GM19035 (cell line): ENCODE results near the gene CALML3.

Experiments
- ATAC-seq: cut with Tn5 transposase; IDR thresholded peaks from one replicate; pipeline ENCODE4 v1.9.1; 2021; ENCODE audit not compliant: unreplicated experiment

CALML3 gene

DNA sequence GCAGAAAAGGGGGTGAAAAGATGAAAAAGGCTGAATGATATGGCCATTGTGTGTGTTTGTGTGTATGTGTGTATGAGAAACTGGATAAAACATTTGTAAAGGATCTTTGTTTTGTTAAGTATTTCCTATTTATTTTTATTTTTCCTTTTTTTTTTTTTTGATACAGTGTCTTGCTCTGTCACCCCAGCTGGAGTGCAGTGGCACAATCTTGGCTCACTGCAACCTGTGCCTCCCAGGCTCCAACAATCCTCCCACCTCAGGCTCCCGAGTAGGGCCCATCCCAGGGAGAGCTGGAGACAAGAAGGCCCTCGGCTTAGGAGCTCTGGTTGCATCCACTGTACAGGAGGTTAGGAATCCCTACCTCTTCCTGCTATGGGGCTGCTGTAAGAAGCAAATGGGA lies 18.5 kb upstream of the CALML3 start:
- ATAC-seq, result no peak

GRCh38 chr10:5506751-5507648 lies 17.8 kb upstream of the CALML3 start:
- no peak for ATAC-seq

- ATAC-seq, result no peak
Measured at GRCh38 chr10:5507649-5508131, 17.1 kb upstream of the CALML3 start.

DNA sequence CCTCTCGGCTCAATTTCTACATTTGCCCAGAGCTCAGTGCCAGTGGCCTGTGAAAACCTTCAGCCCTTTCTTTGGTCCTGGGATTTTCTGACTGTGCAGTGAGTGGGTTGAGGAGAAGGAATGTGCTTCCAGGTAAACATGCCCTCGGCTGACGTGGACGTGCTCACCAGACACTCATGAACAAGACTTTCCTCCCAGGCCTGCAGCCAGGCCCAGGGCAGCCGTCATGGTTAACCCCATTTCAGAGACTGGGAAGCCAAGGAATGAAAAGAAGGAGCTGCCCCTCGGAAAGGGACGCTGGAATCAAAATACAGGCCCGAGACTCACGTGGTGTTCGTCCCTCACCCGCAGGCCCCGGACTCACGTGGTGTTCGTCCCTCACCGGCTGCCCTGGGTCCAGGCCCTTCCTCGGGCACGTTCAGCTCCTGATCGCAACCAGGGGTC lies 16.6 kb upstream of the CALML3 start:
- no peak for ATAC-seq

DNA sequence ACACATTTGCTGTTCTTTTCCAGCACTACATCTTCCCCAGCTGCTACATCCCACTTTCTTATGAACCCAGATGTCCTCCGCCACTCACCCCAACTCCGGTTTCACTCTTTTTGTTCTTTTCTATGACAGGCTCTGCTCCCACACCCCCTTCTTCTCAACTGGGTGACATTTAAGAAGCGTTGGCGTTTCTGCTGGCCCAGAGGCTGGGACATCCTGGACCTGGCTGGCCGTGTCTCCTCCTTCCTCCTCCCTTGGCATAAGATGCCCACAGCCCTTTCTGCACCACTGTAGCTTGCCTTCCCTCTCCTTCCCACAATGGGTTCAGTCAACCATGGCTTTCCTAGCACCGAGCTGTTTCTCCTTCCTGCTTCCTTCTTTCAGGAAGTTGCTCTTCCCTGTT lies 16.0 kb upstream of the CALML3 start:
- no peak for ATAC-seq

DNA sequence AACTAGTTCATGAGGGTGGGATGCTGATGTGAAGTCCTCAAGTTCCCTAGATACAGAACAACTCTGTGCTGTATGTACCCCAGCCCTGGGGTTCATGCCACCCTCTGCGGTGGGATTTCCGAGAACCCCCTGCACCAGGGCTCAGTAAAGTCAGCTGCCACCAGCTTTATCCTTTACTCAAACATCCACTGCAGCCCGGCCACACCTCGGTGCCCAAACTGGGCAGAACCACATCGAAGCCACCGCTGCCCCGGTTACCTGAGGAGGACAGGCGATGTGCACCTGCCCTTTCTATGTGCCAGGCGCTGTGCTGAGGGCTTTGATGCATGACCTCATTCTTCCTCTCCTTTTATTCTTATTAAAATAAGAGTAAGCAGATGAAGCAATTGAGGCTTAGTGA lies 15.5 kb upstream of the CALML3 start:
- ATAC-seq, result no peak

GRCh38 chr10:5509691-5510090 lies 15.1 kb upstream of the CALML3 start:
- no peak for ATAC-seq

- ATAC-seq, result no peak
Measured at GRCh38 chr10:5510281-5511072, 14.3 kb upstream of the CALML3 start.

GRCh38 chr10:5511231-5511884 lies 13.4 kb upstream of the CALML3 start:
- ATAC-seq, result no peak

DNA sequence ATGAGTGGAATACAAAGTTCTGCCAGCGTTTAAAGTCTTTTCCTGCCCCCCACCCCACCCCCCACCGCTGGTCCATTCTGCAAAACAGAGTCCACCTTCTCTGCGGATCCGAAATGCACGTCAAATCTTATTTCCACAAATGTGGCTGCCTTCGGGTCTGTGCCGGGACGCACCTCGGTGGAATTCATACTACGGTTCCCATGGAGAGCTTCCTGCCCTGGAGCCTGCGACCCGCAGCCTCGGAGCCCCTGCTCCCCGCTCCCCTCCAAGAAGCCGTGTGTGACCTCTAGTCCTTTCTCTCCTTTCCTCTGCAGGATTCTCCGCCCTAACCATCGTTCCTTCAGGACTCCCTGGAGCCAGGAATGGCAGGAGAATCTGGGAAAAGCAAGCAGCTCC lies 12.9 kb upstream of the CALML3 start:
- ATAC-seq, result no peak

GRCh38 chr10:5512331-5512730 lies 12.4 kb upstream of the CALML3 start:
- no peak for ATAC-seq

GRCh38 chr10:5512881-5513612 lies 11.7 kb upstream of the CALML3 start:
- no peak for ATAC-seq

DNA sequence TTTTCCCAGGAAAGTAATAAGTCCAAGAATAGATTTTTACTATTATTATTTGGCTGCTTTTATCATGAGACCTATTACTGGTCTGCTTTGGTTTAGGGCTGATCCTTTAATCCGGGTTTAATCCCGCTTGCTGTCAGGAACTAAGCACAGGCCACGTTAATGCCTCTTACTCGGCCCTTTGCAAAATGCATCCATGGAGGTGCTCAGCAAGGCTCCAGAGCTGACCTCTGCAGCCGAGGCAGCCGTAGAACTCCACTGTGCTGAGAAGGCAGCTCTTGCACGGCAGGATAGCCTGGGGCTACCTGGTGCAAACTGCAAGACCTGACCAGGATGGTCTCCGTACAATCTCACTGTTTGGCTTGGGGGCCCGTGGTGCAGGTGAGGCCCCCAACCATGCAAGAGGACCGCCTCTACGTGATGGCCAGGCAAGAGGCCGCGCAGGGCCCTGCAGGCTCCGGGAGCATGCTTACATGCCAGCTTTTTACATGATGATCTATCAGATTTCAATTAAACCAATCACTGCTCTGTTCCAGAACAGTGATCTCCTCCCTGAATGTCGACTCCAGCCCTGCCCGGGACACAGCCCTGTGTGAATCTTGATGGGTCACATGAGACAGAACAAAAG lies 10.4 kb upstream of the CALML3 start:
- ATAC-seq, result no peak

DNA sequence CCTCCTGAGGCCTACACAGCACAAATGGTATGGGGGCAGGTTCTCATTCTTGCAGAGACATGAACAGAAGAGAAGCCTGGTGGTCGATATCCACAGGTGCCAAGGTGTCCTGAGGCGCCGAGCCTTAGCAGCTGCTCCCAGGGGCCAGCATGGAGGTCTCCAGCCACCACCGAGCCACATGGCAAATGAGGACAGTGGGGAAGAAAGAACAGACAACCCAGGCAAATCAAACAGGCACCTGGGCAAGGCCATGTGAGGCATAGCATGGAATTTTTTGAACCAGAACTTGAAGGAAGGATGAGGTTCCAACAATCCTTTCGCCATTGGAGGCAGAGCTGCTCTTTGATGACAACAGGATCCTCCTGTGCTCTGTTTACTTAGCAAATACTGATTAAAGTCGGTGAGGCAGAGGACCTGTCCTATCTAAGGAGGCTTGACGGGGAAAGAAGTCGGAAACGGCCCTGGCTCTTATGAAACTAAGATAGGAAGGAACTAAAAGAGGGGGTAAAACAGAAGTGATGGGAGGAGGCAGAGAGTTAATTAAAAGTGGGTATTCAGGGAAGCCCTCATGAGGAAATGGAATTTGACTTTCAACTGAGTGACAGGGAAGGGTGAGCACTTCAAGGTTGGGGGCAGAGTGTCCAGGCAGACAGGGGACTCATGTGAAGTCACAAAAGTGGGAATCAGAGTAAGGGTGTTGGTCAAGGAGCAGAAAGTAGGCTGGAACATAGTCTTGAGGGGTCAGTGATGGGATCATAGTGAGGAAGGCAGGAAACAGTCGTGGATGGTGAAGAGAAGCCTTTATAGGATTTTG lies 8.6 kb upstream of the CALML3 start:
- ATAC-seq, result no peak

DNA sequence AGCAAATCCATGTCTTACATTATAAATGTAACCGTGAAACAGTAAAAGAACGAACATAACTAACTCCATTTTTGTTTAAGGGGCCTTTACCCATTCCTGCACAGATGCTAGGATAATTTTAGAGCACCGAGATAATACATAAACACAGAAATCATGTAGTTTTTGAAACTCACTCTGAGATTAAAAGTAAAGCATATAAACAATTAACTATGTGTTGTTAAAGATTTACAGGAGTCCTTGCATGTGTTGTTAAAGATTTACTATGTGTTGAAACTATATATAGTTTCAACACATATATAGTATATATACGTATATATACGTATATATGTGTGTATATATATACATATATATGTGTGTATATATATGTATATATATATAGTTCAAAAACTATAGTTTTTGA lies 7.2 kb upstream of the CALML3 start:
- no peak for ATAC-seq

DNA sequence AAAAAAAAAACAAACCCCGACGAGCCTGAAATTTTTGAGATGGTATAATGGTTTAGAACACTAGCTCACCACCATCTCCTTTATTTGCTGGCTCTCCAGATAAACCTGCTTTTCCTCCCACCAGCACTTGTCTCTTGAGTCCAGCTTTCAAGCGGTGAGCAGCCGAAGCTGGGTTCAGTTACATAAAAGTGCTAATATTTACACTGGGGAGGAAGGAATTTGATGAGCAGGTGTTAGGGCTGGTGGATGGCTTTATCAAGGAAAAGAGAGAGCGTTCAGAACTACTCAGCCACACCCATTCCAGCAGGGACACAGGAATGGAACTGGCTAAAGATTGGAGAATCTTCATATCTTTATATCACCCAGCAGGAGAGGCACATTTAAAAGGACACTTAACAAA lies 6.6 kb upstream of the CALML3 start:
- no peak for ATAC-seq

DNA sequence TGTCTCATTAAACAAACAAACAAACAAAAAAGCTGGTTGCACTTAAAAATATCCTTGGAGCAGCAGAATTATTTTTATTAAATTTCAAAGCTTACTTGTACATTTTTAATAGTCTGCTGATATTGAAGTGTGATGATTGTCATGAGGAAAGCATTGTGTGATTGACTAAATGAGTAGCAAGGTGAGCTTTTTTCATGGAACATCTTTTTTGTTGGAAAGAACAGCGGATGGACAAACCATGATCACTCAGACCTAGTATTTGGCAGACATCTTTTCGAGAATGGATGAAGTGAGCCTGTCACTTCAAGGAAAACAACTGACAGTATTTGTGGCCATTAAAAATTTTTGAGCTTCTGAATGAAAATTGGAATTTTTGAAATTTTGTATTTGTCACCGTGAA lies 5.7 kb upstream of the CALML3 start:
- no peak for ATAC-seq

DNA sequence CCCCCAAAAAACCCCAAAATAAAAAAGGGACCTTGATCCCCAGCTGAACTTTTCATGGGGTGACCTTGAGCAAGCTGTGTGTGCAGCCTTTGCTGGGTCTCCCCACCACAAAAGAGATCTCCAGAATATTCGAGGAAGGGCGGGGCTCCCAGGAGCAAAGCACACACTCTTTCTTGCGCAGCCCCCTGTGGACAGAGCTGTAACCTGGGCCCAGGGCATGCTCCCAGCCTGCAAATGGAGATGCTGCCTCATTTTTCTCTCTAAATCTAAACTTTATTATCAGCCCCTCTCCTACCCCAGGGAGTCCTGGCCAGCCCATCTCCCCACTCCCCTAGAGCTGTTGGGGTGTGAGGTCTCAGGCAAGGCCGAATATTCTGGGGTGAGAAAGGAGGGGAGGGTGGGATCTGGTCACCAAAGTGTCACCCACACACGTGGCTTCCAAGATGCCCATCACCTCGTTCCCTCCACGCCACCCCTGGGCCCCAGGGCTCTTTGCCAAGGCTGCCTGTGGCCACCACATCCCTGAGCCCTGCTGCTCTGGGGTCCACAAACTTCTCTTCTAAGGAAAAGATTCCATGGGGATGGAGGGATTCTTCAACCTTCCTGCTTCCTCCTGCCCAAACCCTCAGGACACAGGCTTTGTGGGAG lies 1.7 kb upstream of the CALML3 start:
- no peak for ATAC-seq
